Astrocyte of the cerebellum (primary cell): ENCODE data around the gene ANXA6.

Source experiments
- DNase-seq: peaks from one replicate; pipeline ENCODE4 v3.0.0-alpha.2; 2011; ENCODE audit warnings: low read depth
- H3K4me3 ChIP-seq: 2 replicates; pipeline ENCODE4 v1.5.1; 2011; ENCODE audit warnings: mild to moderate bottlenecking, low read depth, low read length, moderate library complexity
- CTCF ChIP-seq: IDR thresholded peaks from 2 replicates; pipeline ENCODE4 v1.5.1; 2012; ENCODE audit warnings: low read length, low read depth, moderate library complexity, mild to moderate bottlenecking; ENCODE audit errors: missing control alignments
- in situ Hi-C: cut with HindIII; loops from 2 replicates; pipeline ENCODE4 v1.10.0; 2017; ENCODE audit warnings: low sequenced_read_pairs

ANXA6 gene

GRCh38 chr5:151082282-151082902 is 75.2 kb downstream of the ANXA6 start:
- no peak overlapping the region for H3K4me3 ChIP-seq
- no peak for DNase-seq
- TF ChIP-seq CTCF: peak; percentile 50
- in situ Hi-C loops: no loop called here

- peak overlapping the region; percentile 84 for H3K4me3 ChIP-seq
- in situ Hi-C loops: no loop called here
- TF ChIP-seq CTCF: no peak
- DNase-seq: no peak
Observed at GRCh38 chr5:151081431-151082281, 75.9 kb downstream of the ANXA6 start.

- H3K4me3 ChIP-seq: peak within 1 kb of the TSS; percentile 84
- DNase-seq: no peak
- in situ Hi-C loops: no loop called here
- no peak for TF ChIP-seq CTCF
Observed at GRCh38 chr5:151080613-151081430, 76.8 kb downstream of the ANXA6 start, which contains the start of gene TNIP1. TNIP1 (minus strand) TSS chr5:151081034; CDS start chr5:151065095, 15,939 bp downstream.

- in situ Hi-C loops: no loop called here
- DNase-seq: no peak
- TF ChIP-seq CTCF: no peak
- peak overlapping the region; percentile 84 for H3K4me3 ChIP-seq
Observed at GRCh38 chr5:151079838-151080612, 77.6 kb downstream of the ANXA6 start.

GRCh38 chr5:151078490-151079262 is 78.9 kb downstream of the ANXA6 start:
- H3K4me3 ChIP-seq: no peak overlapping the region
- DNase-seq: no peak
- no peak for TF ChIP-seq CTCF
- in situ Hi-C loops: no loop called here
